ENCODE data around the gene FCGR1A.
A peak's percentile ranks its signal among the peaks of the same experiment; 100 is the strongest.
"Not testable (repeated sequence)": the region's sequence is repeated elsewhere in the genome, so short reads cannot be mapped to it uniquely, and the experiment has no call there.

Gene FCGR1A

GRCh38 chr1:149792912-149793515 is 10.5 kb downstream of the FCGR1A start:
- not testable (repeated sequence) for H3K4me1 ChIP-seq (ENCODE audit: insufficient read depth, low read length, poor library complexity, severe bottlenecking); H3K79me2 ChIP-seq (ENCODE audit: insufficient read depth, low read length); H3F3A ChIP-seq (ENCODE audit: low read depth); H3K36me3 ChIP-seq (ENCODE audit: insufficient read depth, low read length); H3K9me3 ChIP-seq (ENCODE audit: insufficient read depth, low read depth, low read length); H4K20me1 ChIP-seq (ENCODE audit: insufficient read depth, low read length, poor library complexity, severe bottlenecking); H3K9me2 ChIP-seq (replicated peaks; ENCODE audit: low read depth, low read length); H3K27me3 ChIP-seq (ENCODE audit: insufficient read depth, low read length, poor library complexity, severe bottlenecking)
- H3K4me3 ChIP-seq (ENCODE audit: low read length, poor library complexity, severe bottlenecking), result peak overlapping the region; percentile 69
- peak overlapping the region; percentile 81; the same call in 1 of the 2 replicates for H2AFZ ChIP-seq (ENCODE audit: low read length)
- peak; percentile 32; the same call in 1 of the 2 replicates for TF ChIP-seq CTCF (conservative IDR thresholded peaks at IDR 0.05; ENCODE audit: low read length)
- peak overlapping the region; percentile 54 for H3K4me2 ChIP-seq (ENCODE audit: low read depth, low read length, poor library complexity, severe bottlenecking)
- H3K9ac ChIP-seq (ENCODE audit: low read depth, low read length, poor library complexity, severe bottlenecking), result peak overlapping the region; percentile 64

GRCh38 chr1:149793885-149794284 is 11.4 kb downstream of the FCGR1A start:
- H3K27me3 ChIP-seq (ENCODE audit: insufficient read depth, low read length, poor library complexity, severe bottlenecking); H3K4me1 ChIP-seq (ENCODE audit: insufficient read depth, low read length, poor library complexity, severe bottlenecking); H3K9me3 ChIP-seq (ENCODE audit: insufficient read depth, low read depth, low read length); H2AFZ ChIP-seq (ENCODE audit: low read length); H3K4me2 ChIP-seq (ENCODE audit: low read depth, low read length, poor library complexity, severe bottlenecking); H3K79me2 ChIP-seq (ENCODE audit: insufficient read depth, low read length); H3K9ac ChIP-seq (ENCODE audit: low read depth, low read length, poor library complexity, severe bottlenecking); H3K9me2 ChIP-seq (replicated peaks; ENCODE audit: low read depth, low read length); H3F3A ChIP-seq (ENCODE audit: low read depth); H3K4me3 ChIP-seq (ENCODE audit: low read length, poor library complexity, severe bottlenecking); H4K20me1 ChIP-seq (ENCODE audit: insufficient read depth, low read length, poor library complexity, severe bottlenecking); H3K36me3 ChIP-seq (ENCODE audit: insufficient read depth, low read length): not testable (repeated sequence)

- not testable (repeated sequence) for H3F3A ChIP-seq (ENCODE audit: low read depth); H2AFZ ChIP-seq (ENCODE audit: low read length); H3K9me3 ChIP-seq (ENCODE audit: insufficient read depth, low read depth, low read length); H4K20me1 ChIP-seq (ENCODE audit: insufficient read depth, low read length, poor library complexity, severe bottlenecking); H3K27me3 ChIP-seq (ENCODE audit: insufficient read depth, low read length, poor library complexity, severe bottlenecking); H3K4me2 ChIP-seq (ENCODE audit: low read depth, low read length, poor library complexity, severe bottlenecking); H3K4me1 ChIP-seq (ENCODE audit: insufficient read depth, low read length, poor library complexity, severe bottlenecking); H3K9ac ChIP-seq (ENCODE audit: low read depth, low read length, poor library complexity, severe bottlenecking); H3K79me2 ChIP-seq (ENCODE audit: insufficient read depth, low read length); H3K9me2 ChIP-seq (replicated peaks; ENCODE audit: low read depth, low read length); H3K4me3 ChIP-seq (ENCODE audit: low read length, poor library complexity, severe bottlenecking); H3K36me3 ChIP-seq (ENCODE audit: insufficient read depth, low read length)
Measured at GRCh38 chr1:149801628-149802027, 19.1 kb downstream of the FCGR1A start.

GRCh38 chr1:149804417-149805080 is 22.1 kb downstream of the FCGR1A start:
- not testable (repeated sequence) for H3F3A ChIP-seq (ENCODE audit: low read depth); H3K27me3 ChIP-seq (ENCODE audit: insufficient read depth, low read length, poor library complexity, severe bottlenecking); H3K4me1 ChIP-seq (ENCODE audit: insufficient read depth, low read length, poor library complexity, severe bottlenecking); H3K9me3 ChIP-seq (ENCODE audit: insufficient read depth, low read depth, low read length); H3K36me3 ChIP-seq (ENCODE audit: insufficient read depth, low read length); H3K4me2 ChIP-seq (ENCODE audit: low read depth, low read length, poor library complexity, severe bottlenecking); H4K20me1 ChIP-seq (ENCODE audit: insufficient read depth, low read length, poor library complexity, severe bottlenecking); H3K79me2 ChIP-seq (ENCODE audit: insufficient read depth, low read length); H3K9me2 ChIP-seq (replicated peaks; ENCODE audit: low read depth, low read length); H3K9ac ChIP-seq (ENCODE audit: low read depth, low read length, poor library complexity, severe bottlenecking); H3K4me3 ChIP-seq (ENCODE audit: low read length, poor library complexity, severe bottlenecking); H2AFZ ChIP-seq (ENCODE audit: low read length)

GRCh38 chr1:149810697-149811405 is 28.4 kb downstream of the FCGR1A start:
- Histone ChIP-seq H3K4me2 (ENCODE audit: low read depth, low read length, poor library complexity, severe bottlenecking) (peak overlapping the region; percentile 76), H3K4me3 (ENCODE audit: low read length, poor library complexity, severe bottlenecking) (peak overlapping the region; percentile 67), H3K9ac (ENCODE audit: low read depth, low read length, poor library complexity, severe bottlenecking) (peak overlapping the region; percentile 86)
- not testable (repeated sequence) for H3K79me2 ChIP-seq (ENCODE audit: insufficient read depth, low read length); H3F3A ChIP-seq (ENCODE audit: low read depth); H3K4me1 ChIP-seq (ENCODE audit: insufficient read depth, low read length, poor library complexity, severe bottlenecking); H2AFZ ChIP-seq (ENCODE audit: low read length); H4K20me1 ChIP-seq (ENCODE audit: insufficient read depth, low read length, poor library complexity, severe bottlenecking); H3K27me3 ChIP-seq (ENCODE audit: insufficient read depth, low read length, poor library complexity, severe bottlenecking); H3K36me3 ChIP-seq (ENCODE audit: insufficient read depth, low read length); H3K9me3 ChIP-seq (ENCODE audit: insufficient read depth, low read depth, low read length); H3K9me2 ChIP-seq (replicated peaks; ENCODE audit: low read depth, low read length)

GRCh38 chr1:149811514-149811889 is 29.0 kb downstream of the FCGR1A start:
- H3K27me3 ChIP-seq (ENCODE audit: insufficient read depth, low read length, poor library complexity, severe bottlenecking), result not testable (repeated sequence)
- H3K9ac ChIP-seq (ENCODE audit: low read depth, low read length, poor library complexity, severe bottlenecking), result peak overlapping the region; percentile 86

More at GRCh38 chr1:149811514-149811889, 29.0 kb downstream of the FCGR1A start:
- Histone ChIP-seq H3K4me2 (ENCODE audit: low read depth, low read length, poor library complexity, severe bottlenecking) (peak overlapping the region; percentile 76), H3K4me3 (ENCODE audit: low read length, poor library complexity, severe bottlenecking) (peak overlapping the region; percentile 67)
- not testable (repeated sequence) for H4K20me1 ChIP-seq (ENCODE audit: insufficient read depth, low read length, poor library complexity, severe bottlenecking); H3K4me1 ChIP-seq (ENCODE audit: insufficient read depth, low read length, poor library complexity, severe bottlenecking); H3K36me3 ChIP-seq (ENCODE audit: insufficient read depth, low read length); H3K79me2 ChIP-seq (ENCODE audit: insufficient read depth, low read length); H3K9me3 ChIP-seq (ENCODE audit: insufficient read depth, low read depth, low read length); H3F3A ChIP-seq (ENCODE audit: low read depth); H2AFZ ChIP-seq (ENCODE audit: low read length); H3K9me2 ChIP-seq (replicated peaks; ENCODE audit: low read depth, low read length)
